ENCODE measurements around the gene MAPK11. TPM values are rescaled to one million over a fixed set of nuclear protein-coding genes. Genes with fewer than 3 reads are reported as not detected.

Gene MAPK11
- total RNA-seq, 2 donors from 2014 or later: 10.2 to 15.1 TPM

GRCh38 chr22:50312371-50312770 is 42.2 kb upstream of the MAPK11 start:
- H3K36me3 Mint-ChIP-seq: no peaks in the 10 kb centered on the region
- H3K27ac Mint-ChIP-seq: no peak overlapping the region
- ATAC-seq (no peak), DNase-seq (ENCODE audit: low spot score) (no peak)
- H3K4me3 Mint-ChIP-seq: no peak overlapping the region
- no peaks in the 10 kb centered on the region for H3K9me3 Mint-ChIP-seq
- H3K27me3 Mint-ChIP-seq: peaks cover 0 to 2% of the 10 kb centered on the region in 2 donors
- H3K4me1 Mint-ChIP-seq (ENCODE audit: low read depth in 2 of 2): peaks cover 7 to 12% of the 10 kb centered on the region in 2 donors

- no peaks in the 10 kb centered on the region for H3K36me3 Mint-ChIP-seq
These were observed 41.6 kb upstream of the MAPK11 start for GRCh38 chr22:50311606-50312351.

GRCh38 chr22:50310949-50311444 is 40.8 kb upstream of the MAPK11 start:
- H3K27ac Mint-ChIP-seq: no peak overlapping the region
- H3K4me3 Mint-ChIP-seq: no peak overlapping the region
- H3K27me3 Mint-ChIP-seq: peaks cover 0 to 6% of the 10 kb centered on the region in 2 donors
- DNase-seq (ENCODE audit: low spot score) (no peak), ATAC-seq (no peak)
- H3K9me3 Mint-ChIP-seq: no peaks in the 10 kb centered on the region
- no peaks in the 10 kb centered on the region for H3K36me3 Mint-ChIP-seq
- peaks cover 7 to 15% of the 10 kb centered on the region in 2 donors for H3K4me1 Mint-ChIP-seq (ENCODE audit: low read depth in 2 of 2)

More at GRCh38 chr22:50311606-50312351, 41.6 kb upstream of the MAPK11 start:
- no peak for ATAC-seq
- Mint-ChIP-seq H3K4me1 (ENCODE audit: low read depth in 2 of 2) (peaks cover 7 to 12% of the 10 kb centered on the region in 2 donors), H3K27me3 (peaks cover 0 to 2% of the 10 kb centered on the region in 2 donors), H3K9me3 (no peaks in the 10 kb centered on the region), H3K27ac (no peak overlapping the region), H3K4me3 (no peak overlapping the region)
- DNase-seq (ENCODE audit: low spot score): no peak

- no peaks in the 10 kb centered on the region for H3K9me3 Mint-ChIP-seq
- peaks cover 7 to 12% of the 10 kb centered on the region in 2 donors for H3K4me1 Mint-ChIP-seq (ENCODE audit: low read depth in 2 of 2)
- DNase-seq (ENCODE audit: low spot score): no peak
- no peak overlapping the region for H3K4me3 Mint-ChIP-seq
- H3K27me3 Mint-ChIP-seq: peaks cover 0 to 8% of the 10 kb centered on the region in 2 donors
- no peak for ATAC-seq
- no peak overlapping the region for H3K27ac Mint-ChIP-seq
- no peaks in the 10 kb centered on the region for H3K36me3 Mint-ChIP-seq
These were observed 40.0 kb upstream of the MAPK11 start for GRCh38 chr22:50310031-50310722.

- H3K9me3 Mint-ChIP-seq: no peaks in the 10 kb centered on the region
- no peak overlapping the region for H3K27ac Mint-ChIP-seq
- H3K27me3 Mint-ChIP-seq: peaks cover 0 to 8% of the 10 kb centered on the region in 2 donors
- no peak overlapping the region for H3K4me3 Mint-ChIP-seq
- no peaks in the 10 kb centered on the region for H3K36me3 Mint-ChIP-seq
- ATAC-seq: no peak
- DNase-seq (ENCODE audit: low spot score): no peak
- peaks cover 6 to 9% of the 10 kb centered on the region in 2 donors for H3K4me1 Mint-ChIP-seq (ENCODE audit: low read depth in 2 of 2)
These were observed 39.4 kb upstream of the MAPK11 start for GRCh38 chr22:50309601-50309991.

- H3K4me1 Mint-ChIP-seq (ENCODE audit: low read depth in 2 of 2): peaks cover 1 to 4% of the 10 kb centered on the region in 2 donors
- H3K36me3 Mint-ChIP-seq: no peaks in the 10 kb centered on the region
These were observed 38.9 kb upstream of the MAPK11 start for GRCh38 chr22:50308986-50309600.

GRCh38 chr22:50308597-50308935 is 38.4 kb upstream of the MAPK11 start:
- H3K4me1 Mint-ChIP-seq (ENCODE audit: low read depth in 2 of 2): peaks cover 0 to 4% of the 10 kb centered on the region in 2 donors
- H3K27ac Mint-ChIP-seq: no peak overlapping the region
- ATAC-seq (no peak), DNase-seq (ENCODE audit: low spot score) (no peak)
- peak overlapping the region; percentile 37 for H3K4me3 Mint-ChIP-seq
- no peaks in the 10 kb centered on the region for H3K36me3 Mint-ChIP-seq
- H3K9me3 Mint-ChIP-seq: no peaks in the 10 kb centered on the region
- H3K27me3 Mint-ChIP-seq: peaks cover 0 to 11% of the 10 kb centered on the region in 2 donors

More at GRCh38 chr22:50308986-50309600, 38.9 kb upstream of the MAPK11 start:
- H3K9me3 Mint-ChIP-seq: no peaks in the 10 kb centered on the region
- peak overlapping the region; percentile 37 for H3K4me3 Mint-ChIP-seq
- DNase-seq (ENCODE audit: low spot score): no peak
- H3K27ac Mint-ChIP-seq: no peak overlapping the region
- ATAC-seq: no peak
- H3K27me3 Mint-ChIP-seq: peaks cover 0 to 11% of the 10 kb centered on the region in 2 donors

GRCh38 chr22:50307890-50308596 is 37.9 kb upstream of the MAPK11 start:
- Mint-ChIP-seq H3K4me3 (no peak overlapping the region), H3K27me3 (peaks cover 0 to 11% of the 10 kb centered on the region in 2 donors), H3K36me3 (no peaks in the 10 kb centered on the region), H3K9me3 (no peaks in the 10 kb centered on the region), H3K27ac (no peak overlapping the region), H3K4me1 (ENCODE audit: low read depth in 2 of 2) (peaks cover 0 to 4% of the 10 kb centered on the region in 2 donors)
- no peak for ATAC-seq
- DNase-seq (ENCODE audit: low spot score): no peak

GRCh38 chr22:50306753-50307749 is 36.9 kb upstream of the MAPK11 start, which contains the start of gene PLXNB2:
TSS of gene PLXNB2 (minus strand) at chr22:50307646. CDS start at chr22:50290584, 17,062 bp downstream.
- H3K27ac Mint-ChIP-seq: no peak within 1 kb of the TSS
- peaks cover 0 to 11% of the 10 kb centered on the region in 2 donors for H3K27me3 Mint-ChIP-seq
- no peaks in the 10 kb centered on the region for H3K9me3 Mint-ChIP-seq
- DNase-seq (ENCODE audit: low spot score) (no peak), ATAC-seq (peak; percentile 47 to 57)
- no peaks in the 10 kb centered on the region for H3K36me3 Mint-ChIP-seq
- H3K4me3 Mint-ChIP-seq: no peak within 1 kb of the TSS
- peaks cover 0 to 4% of the 10 kb centered on the region in 2 donors for H3K4me1 Mint-ChIP-seq (ENCODE audit: low read depth in 2 of 2)

- no peak for ATAC-seq
- Mint-ChIP-seq H3K36me3 (no peaks in the 10 kb centered on the region), H3K27ac (no peak overlapping the region)
These were observed 35.9 kb upstream of the MAPK11 start for GRCh38 chr22:50305923-50306566.

GRCh38 chr22:50305393-50305922 is 35.3 kb upstream of the MAPK11 start:
- peaks cover 0 to 4% of the 10 kb centered on the region in 2 donors for H3K4me1 Mint-ChIP-seq (ENCODE audit: low read depth in 2 of 2)
- H3K27ac Mint-ChIP-seq: no peak overlapping the region
- H3K36me3 Mint-ChIP-seq: no peaks in the 10 kb centered on the region
- ATAC-seq: no peak
- H3K4me3 Mint-ChIP-seq: no peak overlapping the region
- peaks cover 0 to 15% of the 10 kb centered on the region in 2 donors for H3K27me3 Mint-ChIP-seq
- no peak for DNase-seq (ENCODE audit: low spot score)
- no peaks in the 10 kb centered on the region for H3K9me3 Mint-ChIP-seq

More at GRCh38 chr22:50305923-50306566, 35.9 kb upstream of the MAPK11 start:
- Mint-ChIP-seq H3K9me3 (no peaks in the 10 kb centered on the region), H3K27me3 (peaks cover 0 to 12% of the 10 kb centered on the region in 2 donors), H3K4me1 (ENCODE audit: low read depth in 2 of 2) (peaks cover 0 to 4% of the 10 kb centered on the region in 2 donors), H3K4me3 (no peak overlapping the region)
- no peak for DNase-seq (ENCODE audit: low spot score)

Data from natural killer cell treated with Interleukin-12 subunit alpha and Interleukin-12 subunit beta and Interleukin-15 and Interleukin-18, amount 100 ng/mL, for 72 hours (primary cell).